Right lobe of liver (tissue), 6 donors: ENCODE data around the gene RPRD1A. TPM values are rescaled to one million over a fixed set of nuclear protein-coding genes. Genes with fewer than 3 reads are reported as not detected.

Experiments
- ATAC-seq, 4 donors: fragments of 200-7000 bp; cut with Tn5 transposase; one replicate each; pipeline ENCODE4 v1.9.1; 2020; ENCODE audit warnings: mild to moderate bottlenecking in 4 of 4, moderate library complexity in 4 of 4
- DNase-seq, 3 donors: peaks; one replicate each; pipeline ENCODE4 v3.0.0-alpha.2; 2020
- H3K27ac ChIP-seq, 3 donors: fragments of 200-600 bp; one replicate each; pipeline ENCODE4 v1.8.0; 2022
- H3K27me3 ChIP-seq, 2 donors: fragments of 200-600 bp; one replicate each; pipeline ENCODE4 v1.8.0; 2022
- H3K36me3 ChIP-seq, 4 donors: fragments of 200-600 bp; sonication (generic) in 1 of 4; one replicate each; pipeline versions ENCODE4 v1.5.1 to v1.8.0; 2017 to 2022; ENCODE audit warnings: control low read depth in 1 of 4
- H3K4me1 ChIP-seq, 4 donors: fragments of 200-600 bp; sonication (generic) in 1 of 4; one replicate each; pipeline versions ENCODE4 v1.5.1 to v1.8.0; 2017 to 2022; ENCODE audit warnings: control low read depth in 1 of 4
- H3K4me3 ChIP-seq, 3 donors: fragments of 200-600 bp; one replicate each; pipeline ENCODE4 v1.8.0; 2022
- H3K9me3 ChIP-seq, 4 donors: fragments of 200-600 bp; sonication (generic) in 1 of 4; one replicate each; pipeline versions ENCODE4 v1.5.1 to v1.8.0; 2017 to 2022; ENCODE audit warnings: control low read depth in 1 of 4
- POLR2A ChIP-seq: fragments of 450-650 bp; IDR thresholded peaks from one replicate; pipeline ENCODE4 v1.6.1; 2017; ENCODE audit warnings: antibody characterized with exemption, mild to moderate bottlenecking
- WGBS: methylation state at CpG from one replicate; pipeline ENCODE4 v1.1.6; 2018; ENCODE audit warnings: low coverage, low lambda C conversion rate; ENCODE audit not compliant: insufficient coverage; ENCODE audit errors: missing lambda C conversion rate; 5-methylcytosine and 5-hydroxymethylcytosine counted together
- intact Hi-C, 2 donors: fragments of 100-400 bp; cut with DNase I; formaldehyde crosslinking; loops; one replicate each; pipeline versions ENCODE4 v1.11.2 to v1.14.1; 2022
- total RNA-seq, 6 experiments: library from RNA; depleted of rRNA in 2 of 6; stranded (reverse); fragments of >200 nt in 2 of 6; fragmentation: NEBNext Ultra II Directional in 3 of 6; extraction: Animal tissue kit (Norgen Biotek cat#: 25700) in 3 of 6; gene quantifications; one replicate each; pipeline versions ENCODE4 v1.1.0 to v1.2.4, GENCODE V29; 2016 to 2023
- TF ChIP-seq, protein P1 (sequence below), 4 donors: fragments of 200-600 bp in 3 of 4; fragments of 450-650 bp in 1 of 4; IDR thresholded peaks; one replicate each; pipeline versions ENCODE4 v1.5.1 to v1.8.0; 2016 to 2022; ENCODE audit warnings: antibody characterized with exemption in 4 of 4, mild to moderate bottlenecking in 2 of 4
- donor health status: DM: no; HTN: yes; CAD: no.
- donor health status: DM: no; HTN: no; CAD: no.
- donor health status: DM: no; HTN: no; CAD: no.
- donor health status: DM: no; HTN: yes; CAD: no.
- donor health status: DM: no; HTN: yes; CAD: no.

Gene RPRD1A
- total RNA-seq, 6 experiments from 2014 or later = 14.4 to 28.6 (median 20.9) TPM

GRCh38 chr18:35956226-35956625 is 111.1 kb downstream of the RPRD1A start:
- Histone ChIP-seq H3K27me3 (no peaks in the 10 kb centered on the region), H3K4me3 (no peak overlapping the region), H3K4me1 (no peaks in the 10 kb centered on the region), H3K9me3 (no peaks in the 10 kb centered on the region), H3K27ac (no peak overlapping the region), H3K36me3 (no peaks in the 10 kb centered on the region)
- intact Hi-C loops = no loop called here
- no peak for TF ChIP-seq POLR2A
- TF ChIP-seq, protein P1, sequence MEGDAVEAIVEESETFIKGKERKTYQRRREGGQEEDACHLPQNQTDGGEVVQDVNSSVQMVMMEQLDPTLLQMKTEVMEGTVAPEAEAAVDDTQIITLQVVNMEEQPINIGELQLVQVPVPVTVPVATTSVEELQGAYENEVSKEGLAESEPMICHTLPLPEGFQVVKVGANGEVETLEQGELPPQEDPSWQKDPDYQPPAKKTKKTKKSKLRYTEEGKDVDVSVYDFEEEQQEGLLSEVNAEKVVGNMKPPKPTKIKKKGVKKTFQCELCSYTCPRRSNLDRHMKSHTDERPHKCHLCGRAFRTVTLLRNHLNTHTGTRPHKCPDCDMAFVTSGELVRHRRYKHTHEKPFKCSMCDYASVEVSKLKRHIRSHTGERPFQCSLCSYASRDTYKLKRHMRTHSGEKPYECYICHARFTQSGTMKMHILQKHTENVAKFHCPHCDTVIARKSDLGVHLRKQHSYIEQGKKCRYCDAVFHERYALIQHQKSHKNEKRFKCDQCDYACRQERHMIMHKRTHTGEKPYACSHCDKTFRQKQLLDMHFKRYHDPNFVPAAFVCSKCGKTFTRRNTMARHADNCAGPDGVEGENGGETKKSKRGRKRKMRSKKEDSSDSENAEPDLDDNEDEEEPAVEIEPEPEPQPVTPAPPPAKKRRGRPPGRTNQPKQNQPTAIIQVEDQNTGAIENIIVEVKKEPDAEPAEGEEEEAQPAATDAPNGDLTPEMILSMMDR (IDR thresholded peaks at IDR 0.05) = no peak
- 67% methylated on average over 3 of the region's 3 CpGs for WGBS
- DNase-seq (no peak), ATAC-seq (no peak)

GRCh38 chr18:35953688-35954087 is 113.7 kb downstream of the RPRD1A start:
- TF ChIP-seq, protein P1 (IDR thresholded peaks at IDR 0.05) = no peak
- TF ChIP-seq POLR2A = no peak
- intact Hi-C loops = no loop called here
- Histone ChIP-seq H3K4me3 (no peak overlapping the region), H3K36me3 (no peaks in the 10 kb centered on the region), H3K27ac (no peak overlapping the region), H3K9me3 (no peaks in the 10 kb centered on the region), H3K4me1 (peaks cover 0 to 6% (median 3%) of the 10 kb centered on the region in 4 donors), H3K27me3 (no peaks in the 10 kb centered on the region)
- ATAC-seq (no peak), DNase-seq (no peak)
- WGBS = 63% methylated on average over 1 of the region's 1 CpG

DNA sequence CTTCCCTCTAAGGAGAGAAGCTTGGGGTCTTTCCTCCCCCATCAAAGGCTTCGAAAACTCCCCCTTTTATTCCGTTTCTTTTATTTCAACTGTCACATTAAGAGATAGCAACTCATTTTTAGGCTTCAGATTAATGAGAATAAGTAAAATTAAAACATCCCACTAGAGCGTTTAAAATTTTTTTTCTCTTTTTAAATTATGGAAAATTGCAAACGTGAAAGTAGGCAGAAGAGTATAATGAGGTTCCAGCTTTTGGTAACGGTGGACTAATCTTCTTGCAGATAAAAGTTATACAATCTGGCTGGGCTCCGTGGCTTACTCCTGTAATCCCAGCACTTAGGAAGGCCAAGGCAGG is 116.8 kb downstream of the RPRD1A start:
- Histone ChIP-seq H3K27ac (no peak overlapping the region), H3K4me3 (peak overlapping the region in 1 of 3 donors; percentile 61), H3K36me3 (no peaks in the 10 kb centered on the region), H3K9me3 (no peaks in the 10 kb centered on the region), H3K4me1 (peaks cover 0 to 6% (median 3%) of the 10 kb centered on the region in 4 donors), H3K27me3 (no peaks in the 10 kb centered on the region)
- intact Hi-C loops = no loop called here
- 8% methylated on average over 6 of the region's 6 CpGs for WGBS
- DNase-seq = no peak
- TF ChIP-seq, protein P1 (IDR thresholded peaks at IDR 0.05) = peak in 1 of 4 donors; percentile 4
- TF ChIP-seq POLR2A = no peak
- ATAC-seq = no peak

DNA sequence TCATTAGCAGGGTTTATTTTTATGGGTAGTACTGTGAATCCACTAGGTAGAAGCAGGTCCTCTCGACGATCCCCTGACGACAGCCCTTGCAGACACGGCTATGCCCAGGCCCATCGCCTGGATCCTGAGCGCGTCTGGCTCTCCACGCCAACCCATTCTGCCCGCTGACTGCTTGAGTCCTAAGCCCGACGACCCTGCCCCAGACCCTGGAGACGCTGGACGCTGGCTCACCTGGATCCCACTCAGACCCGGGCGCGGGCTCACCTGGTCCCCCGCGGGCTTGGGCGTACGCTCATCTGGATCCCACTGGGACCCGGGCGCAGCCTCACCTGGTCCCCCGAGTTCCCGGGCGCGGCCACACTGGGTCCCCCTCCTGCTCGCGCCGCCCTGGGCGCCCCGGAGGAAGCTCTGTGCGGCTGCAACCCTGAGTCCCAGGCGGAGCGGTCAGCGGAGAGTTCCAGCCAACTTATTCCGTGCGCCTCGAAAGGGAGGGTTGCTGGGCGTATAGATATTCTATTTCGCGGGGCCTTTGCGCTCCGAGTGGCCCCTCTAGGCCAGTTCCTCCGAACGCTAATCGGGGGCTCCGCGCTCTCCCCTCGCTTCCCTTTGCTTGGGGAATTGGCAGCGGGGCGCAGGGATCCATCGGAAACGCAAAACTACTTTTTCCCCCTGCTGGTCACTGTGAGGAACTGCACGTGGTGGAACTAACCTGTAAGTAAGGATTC is 117.3 kb downstream of the RPRD1A start:
- peak; percentile 90 to 98 (median 94) for ATAC-seq
- Histone ChIP-seq H3K4me3 (peak overlapping the region; percentile 52 to 61 (median 56)), H3K27me3 (no peaks in the 10 kb centered on the region), H3K9me3 (no peaks in the 10 kb centered on the region), H3K4me1 (peaks cover 0 to 6% (median 3%) of the 10 kb centered on the region in 4 donors), H3K36me3 (no peaks in the 10 kb centered on the region), H3K27ac (no peak overlapping the region)
- TF ChIP-seq, protein P1 (IDR thresholded peaks at IDR 0.05) = peak; percentile 84 to 91 (median 86)
- TF ChIP-seq POLR2A = no peak
- WGBS = 3% methylated on average over 32 of the region's 54 CpGs
- DNase-seq = peak; percentile 45 to 65 (median 55)
- intact Hi-C loops = loop anchor here in 1 of 2 donors (5.0 kb wide), 1 partner anchor 193 kb away; no protein-coding TSS in a partner anchor
